Measurements from ENCODE around the gene IL3RA. TPM values are rescaled to one million over a fixed set of nuclear protein-coding genes. Genes with fewer than 3 reads are reported as not detected.

The IL3RA gene
- total and polyA plus RNA-seq, 2 of the 8 experiments (the other 6 are each of a cell fraction or from before 2014, with no cell fraction given): 0.11 TPM; not detected in 1

- no peak overlapping the region for H3K18ac ChIP-seq (ENCODE audit: extremely low read depth, low read length)
- ChIA-PET CTCF (ENCODE audit: partially characterized antibody) (no interaction called here), POLR2A (ENCODE audit: partially characterized antibody) (no interaction called here)
- no peak overlapping the region for H3K4me2 ChIP-seq (ENCODE audit: insufficient read depth in 1 of 2, low read depth in 2 of 2, low read length in 2 of 2)
- H2BK120ac ChIP-seq (replicated peaks; ENCODE audit: low read depth, low read length): no peak overlapping the region
- H2AK5ac ChIP-seq (ENCODE audit: low read depth, low read length): no peak overlapping the region
- no peak overlapping the region for H3K14ac ChIP-seq (ENCODE audit: insufficient read length)
- no peak overlapping the region for H3K4me3 ChIP-seq (ENCODE audit: extremely low read depth in 1 of 4, insufficient read depth in 2 of 4, low read depth in 3 of 4, low read length in 4 of 4)
- H3K9me3 ChIP-seq (ENCODE audit: insufficient read depth in 2 of 2, low read depth in 1 of 2, low read length in 1 of 2): no peaks in the 10 kb centered on the region
- peaks cover 4% of the 10 kb centered on the region; the same call in 1 of the 2 replicates for H3K79me1 ChIP-seq (ENCODE audit: low read depth, low read length)
- peaks cover 23 to 46% of the 10 kb centered on the region in 2 experiments for H3K79me2 ChIP-seq (ENCODE audit: control insufficient read depth in 1 of 2, insufficient read depth in 2 of 2, low read length in 2 of 2)
- H3K23ac ChIP-seq (ENCODE audit: insufficient read length): no peak overlapping the region
- H4K5ac ChIP-seq (ENCODE audit: insufficient read length, low read depth, low read length): no peak overlapping the region
- no peak overlapping the region for H3K56ac ChIP-seq (replicated peaks; ENCODE audit: insufficient read length, low read depth, low read length)
- FAIRE-seq: no peak
- H4K8ac ChIP-seq (ENCODE audit: extremely low read depth, insufficient read depth, low read length): peak overlapping the region; percentile 78; the same call in 1 of the 2 replicates
- peaks cover 4% of the 10 kb centered on the region; the same call in 1 of the 2 replicates for H3K23me2 ChIP-seq (ENCODE audit: low read depth, low read length)
- H4K20me1 ChIP-seq (replicated peaks in 1 of 2; ENCODE audit: control insufficient read depth in 1 of 2, insufficient read depth in 2 of 2, low read length in 2 of 2): peaks cover 34 to 49% of the 10 kb centered on the region in 2 experiments
- TF ChIP-seq SIN3A (conservative IDR thresholded peaks at IDR 0.05 in 1 of 2, IDR thresholded peaks at IDR 0.05 in 1 of 2; ENCODE audit: low read depth in 1 of 2, low read length in 2 of 2) (no peak), KDM1A (IDR thresholded peaks at IDR 0.05; ENCODE audit: borderline replicate concordance, low read length) (no peak), POLR2AphosphoS5 (IDR thresholded peaks at IDR 0.05; ENCODE audit: low read depth, low read length) (peak; percentile 89; the same call in 1 of the 2 replicates), SIX5 (IDR thresholded peaks at IDR 0.05; ENCODE audit: low read depth, low read length) (no peak)
- H4K91ac ChIP-seq (replicated peaks; ENCODE audit: insufficient read length, low read length): no peak overlapping the region
- DNase-seq (ENCODE audit: low read depth in 1 of 2, low spot score in 2 of 2): peak in 1 of 2 experiments; percentile 43
- no peak overlapping the region for H2BK20ac ChIP-seq (ENCODE audit: low read length)
- peaks cover 0 to 6% (median 2%) of the 10 kb centered on the region in 4 experiments; a peak in 6 of 7 replicates for H3K4me1 ChIP-seq (replicated peaks in 1 of 4; ENCODE audit: control insufficient read depth in 3 of 4, insufficient read depth in 4 of 4, low read length in 3 of 4)
- no peak overlapping the region for H2BK5ac ChIP-seq (ENCODE audit: low read depth, low read length)
- no peak overlapping the region for H3K9ac ChIP-seq (replicated peaks in 1 of 4; ENCODE audit: extremely low read depth in 1 of 4, low read depth in 3 of 4, low read length in 3 of 4)
- H2AFZ ChIP-seq (ENCODE audit: low read length): no peak overlapping the region
- no peak overlapping the region for H2BK12ac ChIP-seq (ENCODE audit: low read depth, low read length)
- no peak overlapping the region for H2BK15ac ChIP-seq (ENCODE audit: low read length)
- no peak overlapping the region for H3K27ac ChIP-seq (ENCODE audit: low read depth, low read length)
- 93% methylated on average over 29 of the region's 43 CpGs; no CpG with 5 or more reads in 1 of the 2 experiments for WGBS, 2 experiments (ENCODE audit: extremely low coverage in 1 of 2, insufficient coverage in 1 of 2, insufficient read length in 1 of 2, insufficient replicate concordance in 2 of 2, low coverage in 1 of 2, low lambda C conversion rate in 2 of 2, missing lambda C conversion rate in 1 of 2)
- no peaks in the 10 kb centered on the region for H3K27me3 ChIP-seq (replicated peaks in 1 of 4; ENCODE audit: control insufficient read depth in 3 of 4, extremely low read depth in 1 of 4, insufficient read depth in 3 of 4, low read length in 3 of 4)
- no peak overlapping the region for H3K4ac ChIP-seq (replicated peaks; ENCODE audit: insufficient read length, low read depth, low read length)
- H3K36me3 ChIP-seq (ENCODE audit: control insufficient read depth in 2 of 4, insufficient read depth in 4 of 4, low read length in 3 of 4): peaks cover 58 to 78% (median 65%) of the 10 kb centered on the region in 4 experiments
Measured at GRCh38 chrX:1387141-1387776, 50.7 kb downstream of the IL3RA start.

Measured in H1 (cell line).